NCI-H1105 treated with DMSO at 0.1 percent for 48 hours (cell line): ENCODE data around the gene MYBBP1A.

Experiments
- DNase-seq: peaks from one replicate; lab custom pipeline; 2025; lab: John Stamatoyannopoulos, UW

Gene MYBBP1A

DNA sequence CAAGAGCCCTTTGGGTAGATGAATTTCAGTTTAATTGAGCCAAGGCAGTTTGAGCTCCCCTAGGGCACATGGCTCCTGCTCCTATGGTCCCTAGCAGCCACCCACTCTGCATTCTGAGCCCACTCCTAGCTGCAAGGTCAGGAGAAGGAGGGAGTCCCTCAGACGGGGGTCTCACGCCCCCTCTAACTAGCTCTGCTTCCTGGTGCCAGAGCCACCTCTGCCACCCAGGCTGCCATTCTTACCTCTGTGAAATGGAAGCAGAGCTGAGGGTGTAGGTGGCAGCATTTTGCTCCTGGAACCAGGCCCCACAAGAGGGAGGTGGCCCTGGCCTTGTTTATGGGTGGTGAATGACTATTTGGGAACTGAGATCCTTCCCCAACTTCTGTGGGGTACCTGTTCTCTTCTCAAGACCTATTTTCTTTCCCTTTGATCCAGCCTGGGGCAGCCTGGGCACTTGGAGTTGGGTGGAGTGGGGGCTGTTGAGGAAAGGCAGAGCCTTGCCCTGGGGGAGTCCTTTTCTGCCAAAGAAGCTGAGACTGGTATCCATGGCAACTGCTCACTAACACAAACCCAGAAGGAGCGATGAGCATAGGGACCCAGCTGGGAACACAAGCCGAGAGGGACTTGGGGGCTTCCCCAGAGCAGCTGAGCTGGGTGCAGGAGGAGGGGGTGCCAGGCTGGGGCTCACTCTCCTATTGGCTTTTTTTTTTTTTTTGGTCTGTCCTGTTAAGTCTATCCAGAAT, 51.7 kb downstream of the MYBBP1A start:
- no peak for DNase-seq

DNA sequence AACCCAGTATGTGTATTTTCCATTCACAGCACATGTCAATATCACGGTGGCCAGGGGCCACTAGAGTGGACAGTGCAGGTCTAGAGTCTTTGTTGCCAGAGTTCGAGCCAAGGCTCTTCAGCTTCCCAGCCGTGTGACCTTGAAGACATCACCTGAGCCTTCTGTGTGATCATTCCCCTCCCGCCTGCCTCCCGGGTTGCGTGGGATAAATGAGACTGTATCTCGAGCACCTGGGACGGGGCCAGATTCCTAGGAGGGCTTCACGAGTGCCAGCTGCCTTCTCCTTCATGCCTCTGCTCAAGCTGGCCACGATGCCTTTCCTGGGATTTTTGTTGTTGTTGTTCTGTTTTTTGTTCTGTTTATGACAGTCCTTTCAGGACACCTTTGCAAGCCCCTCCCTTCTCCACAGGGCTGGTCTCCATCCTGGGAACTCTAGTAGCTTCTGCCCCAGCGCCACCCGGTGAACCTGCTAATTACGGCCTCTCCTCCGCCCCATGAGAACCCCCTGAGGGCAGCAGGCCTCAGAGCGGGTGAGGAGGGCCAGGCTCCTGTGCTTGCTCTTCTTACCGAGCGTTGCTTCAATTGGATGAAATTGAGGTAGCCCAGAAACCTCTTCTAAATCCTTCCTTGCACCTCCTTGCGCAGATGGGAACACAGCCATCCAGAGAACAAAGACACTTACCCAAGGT, 52.6 kb downstream of the MYBBP1A start:
- DNase-seq = no peak

DNA sequence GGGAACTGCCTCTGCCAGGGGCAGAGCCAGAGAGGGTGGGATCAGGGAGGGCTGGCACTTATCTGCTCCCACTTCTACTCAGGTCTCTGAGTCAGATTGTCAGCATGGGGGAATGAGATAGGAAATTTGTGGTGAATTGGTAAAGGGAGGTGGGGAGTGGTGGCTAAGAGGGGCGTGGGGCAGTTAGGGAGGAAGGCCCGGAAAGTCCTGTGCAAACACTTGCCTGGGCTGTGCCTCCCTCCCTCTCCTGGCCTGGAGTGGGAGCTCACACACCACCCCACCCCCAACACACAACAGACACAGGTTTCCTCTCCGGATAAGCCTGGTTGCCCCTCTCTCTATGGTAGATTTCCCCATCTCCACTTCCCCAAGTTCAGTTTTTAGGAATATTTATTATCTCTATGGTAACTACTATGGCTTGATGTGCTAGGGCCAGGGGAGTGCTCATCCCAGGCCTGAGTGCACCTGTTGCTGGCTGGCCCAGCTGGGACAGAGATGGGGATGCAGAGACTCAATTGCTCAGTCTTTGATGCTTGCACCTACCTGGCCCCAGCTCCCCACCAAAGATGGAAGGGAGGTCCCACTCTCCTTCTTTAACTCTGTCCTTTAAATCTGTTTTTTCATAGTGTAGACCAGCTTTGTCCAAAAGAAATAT, 53.8 kb downstream of the MYBBP1A start:
- no peak for DNase-seq

DNA sequence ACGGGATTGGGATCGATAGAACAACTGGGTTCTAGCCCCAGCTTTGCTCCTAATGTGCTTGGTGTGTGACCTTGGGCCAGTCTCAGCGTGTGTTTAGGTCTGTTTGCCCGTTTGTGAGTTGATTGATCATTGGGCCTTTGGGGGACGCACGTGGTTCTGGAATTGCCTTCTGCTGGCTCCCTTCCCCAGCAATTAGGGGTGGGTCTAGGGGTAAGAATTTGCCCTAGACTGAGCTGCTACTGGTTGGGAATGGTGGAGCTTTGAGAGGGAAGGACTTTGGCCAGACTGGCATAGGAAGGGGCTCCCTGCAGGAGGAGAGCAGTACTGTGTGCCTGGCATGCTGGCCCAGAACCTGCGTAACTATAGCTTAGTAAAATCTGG, 55.0 kb downstream of the MYBBP1A start:
- no peak for DNase-seq

DNA sequence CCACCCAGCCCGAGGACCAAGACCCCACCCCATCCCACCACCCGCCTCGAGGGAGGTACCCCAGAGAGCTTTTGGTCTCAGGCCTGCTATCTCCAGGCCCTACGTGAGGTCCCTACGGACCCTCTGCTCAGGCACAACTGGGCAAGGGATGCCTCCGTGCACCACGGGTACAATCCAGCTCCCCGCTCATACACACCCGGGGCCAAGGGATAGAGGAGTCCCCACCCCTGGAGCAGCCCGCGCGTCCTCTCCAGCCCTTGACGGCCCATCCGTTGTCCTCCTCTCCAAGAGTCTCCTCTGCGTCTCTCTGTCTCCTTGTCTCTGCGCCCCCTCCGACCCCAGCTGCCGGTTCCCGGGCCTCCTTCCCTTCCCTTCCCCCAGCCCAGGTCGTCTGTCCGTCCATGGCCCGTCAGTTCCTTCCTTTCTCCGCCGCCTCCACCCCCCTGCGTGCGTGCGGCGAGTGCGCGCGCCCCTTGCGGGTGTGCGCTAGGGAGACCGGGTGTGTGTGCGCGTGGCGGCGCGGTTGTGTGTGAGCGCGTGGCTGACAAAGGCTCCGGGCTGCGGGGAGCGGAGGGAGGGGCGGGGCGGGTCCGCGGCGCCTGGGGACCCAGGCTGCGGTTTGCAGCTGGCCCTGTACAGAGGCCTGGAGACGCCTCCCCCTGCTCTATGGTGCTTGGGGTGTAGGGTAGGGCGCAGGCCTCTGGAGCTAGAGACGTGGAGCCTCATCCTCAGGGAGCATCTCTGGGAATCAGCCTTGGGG, 55.6 kb downstream of the MYBBP1A start:
- DNase-seq = peak; percentile 26

DNA sequence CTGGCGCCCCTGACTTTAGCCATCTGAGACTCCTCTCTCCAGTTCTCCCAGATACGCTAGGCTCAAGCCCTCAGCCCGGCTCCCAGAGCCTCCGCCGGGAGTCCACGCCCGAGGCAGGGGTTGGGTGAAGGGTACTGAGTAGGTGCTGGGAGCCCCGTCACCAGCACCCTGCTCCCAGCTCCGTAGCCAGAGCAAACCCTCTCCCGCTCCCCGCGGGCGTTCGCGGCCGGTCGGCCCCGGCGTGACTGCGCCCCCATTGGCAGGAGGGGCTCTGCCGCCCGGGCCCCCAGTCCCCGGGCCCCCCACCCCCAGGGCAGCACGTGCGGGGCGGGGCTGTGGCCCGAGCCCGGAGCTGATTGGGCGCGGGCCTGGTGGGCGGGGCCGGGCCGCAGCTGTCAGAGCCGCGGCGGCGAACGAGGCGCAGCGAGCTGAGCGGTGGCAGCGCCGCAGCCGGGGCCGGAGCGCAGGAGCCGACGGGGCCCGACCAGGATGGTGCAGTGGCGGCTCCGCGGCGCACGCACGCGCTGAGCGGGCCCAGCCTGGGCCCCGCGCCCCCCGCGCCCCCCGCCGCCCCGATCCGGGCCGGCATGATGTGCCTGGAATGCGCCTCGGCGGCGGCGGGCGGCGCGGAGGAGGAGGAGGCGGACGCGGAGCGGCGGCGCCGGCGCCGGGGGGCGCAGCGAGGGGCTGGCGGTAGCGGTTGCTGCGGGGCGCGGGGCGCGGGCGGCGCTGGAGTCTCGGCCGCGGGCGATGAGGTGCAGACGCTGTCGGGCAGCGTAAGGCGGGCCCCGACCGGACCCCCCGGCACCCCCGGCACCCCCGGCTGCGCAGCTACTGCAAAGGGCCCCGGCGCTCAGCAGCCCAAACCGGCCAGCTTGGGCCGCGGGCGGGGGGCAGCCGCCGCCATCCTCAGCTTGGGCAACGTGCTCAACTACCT, 56.5 kb downstream of the MYBBP1A start, which contains the start of gene SPNS2:
Gene SPNS2, plus strand, starts transcription at position 421 of the 937 bp plus-strand sequence. Its CDS starts 167 bp downstream, at position 588.
- peak; percentile 60 for DNase-seq

DNA sequence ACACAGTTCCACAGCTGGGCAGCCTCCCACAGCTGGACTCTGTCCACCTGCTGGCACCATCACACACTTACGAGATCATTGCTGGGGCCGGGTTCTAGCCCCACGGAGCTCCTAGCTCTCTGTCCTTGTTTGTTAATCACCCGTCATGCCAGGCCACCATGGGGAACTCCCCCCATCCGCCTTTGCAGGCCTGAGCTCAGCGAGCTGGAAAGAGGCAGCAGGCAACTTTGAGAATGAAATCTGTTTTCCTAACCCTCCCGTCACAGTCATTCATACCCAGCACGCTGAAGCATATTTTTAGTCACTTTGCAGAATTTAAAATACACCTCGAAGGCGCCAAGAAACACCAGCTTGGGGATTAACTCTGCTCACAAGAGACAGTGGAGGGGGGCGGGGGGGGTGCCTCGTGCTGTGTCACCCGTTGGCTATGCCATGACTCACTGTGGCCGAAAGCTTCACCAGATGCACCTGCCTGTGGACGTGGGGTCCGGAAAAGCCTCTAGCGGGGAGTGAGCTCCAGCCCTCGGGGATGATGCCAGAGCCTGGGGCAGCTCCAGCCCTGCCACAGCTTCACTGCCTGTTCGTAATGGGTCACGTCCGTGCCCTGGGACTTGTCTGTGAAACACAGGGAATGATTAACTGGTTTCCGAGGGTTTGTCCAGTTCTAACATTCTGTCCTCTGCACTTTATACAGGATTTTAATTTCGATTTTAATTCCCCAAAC, 57.9 kb downstream of the MYBBP1A start:
- DNase-seq = no peak

DNA sequence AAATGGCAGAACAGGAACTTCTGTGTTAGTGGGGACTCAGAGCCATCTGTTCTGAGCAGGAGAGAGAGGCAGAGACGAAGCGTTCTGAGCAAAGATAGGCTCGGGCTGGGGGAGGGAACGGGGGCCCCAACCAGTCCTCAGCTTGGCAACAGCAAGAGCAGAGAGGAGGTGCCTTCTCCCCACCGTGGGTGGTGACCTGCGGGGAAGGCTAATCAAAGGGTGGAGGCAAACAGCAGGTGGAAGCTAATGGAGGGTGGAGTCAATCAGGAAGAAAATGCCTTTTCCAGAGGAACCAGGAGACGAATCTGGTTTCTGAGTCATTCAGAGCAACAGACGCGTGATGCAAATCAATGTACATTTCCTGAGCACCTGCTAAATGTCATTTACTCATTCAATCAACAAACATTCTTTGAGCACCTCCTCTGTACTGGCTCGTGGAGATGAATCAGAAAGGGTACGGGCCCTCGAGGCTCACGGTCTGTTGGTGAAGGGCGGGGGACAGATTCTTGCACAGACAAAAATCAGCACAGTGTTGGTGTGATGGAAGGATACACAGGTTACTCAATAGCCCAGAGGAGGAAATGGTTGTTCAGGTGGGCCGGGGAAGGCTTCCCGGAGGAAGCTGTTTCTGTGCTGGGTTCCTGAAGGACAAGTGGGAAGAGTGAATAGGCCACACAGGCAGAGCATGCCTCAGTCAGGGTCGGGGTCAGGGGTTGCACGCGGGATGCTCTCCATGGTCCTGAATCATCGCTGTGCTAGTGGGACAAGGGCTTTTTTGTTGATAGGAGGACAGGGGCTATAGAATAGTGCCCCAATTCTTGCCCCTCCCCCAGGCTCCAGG, 62.2 kb downstream of the MYBBP1A start:
- no peak for DNase-seq

DNA sequence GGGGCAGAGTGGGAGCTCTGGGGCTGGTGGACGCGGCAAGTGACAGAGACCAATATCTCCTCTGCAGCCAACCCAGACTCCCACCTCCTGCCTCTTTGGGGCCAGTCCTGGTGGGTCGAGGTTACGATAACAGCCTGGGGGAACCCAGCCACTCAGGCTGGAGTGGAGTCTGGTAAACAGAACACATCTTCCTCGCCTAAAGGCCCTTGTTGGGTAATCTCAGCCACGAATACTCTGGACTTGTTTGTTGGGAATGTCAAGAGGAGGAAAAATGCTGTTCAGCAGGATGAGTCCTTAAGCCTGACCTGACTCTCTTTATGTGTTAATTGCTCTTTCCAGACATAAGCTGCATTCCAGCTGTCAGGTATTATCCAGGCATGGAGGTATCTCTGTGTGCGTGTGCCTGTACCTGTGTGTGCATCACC, 64.5 kb downstream of the MYBBP1A start:
- no peak for DNase-seq

DNA sequence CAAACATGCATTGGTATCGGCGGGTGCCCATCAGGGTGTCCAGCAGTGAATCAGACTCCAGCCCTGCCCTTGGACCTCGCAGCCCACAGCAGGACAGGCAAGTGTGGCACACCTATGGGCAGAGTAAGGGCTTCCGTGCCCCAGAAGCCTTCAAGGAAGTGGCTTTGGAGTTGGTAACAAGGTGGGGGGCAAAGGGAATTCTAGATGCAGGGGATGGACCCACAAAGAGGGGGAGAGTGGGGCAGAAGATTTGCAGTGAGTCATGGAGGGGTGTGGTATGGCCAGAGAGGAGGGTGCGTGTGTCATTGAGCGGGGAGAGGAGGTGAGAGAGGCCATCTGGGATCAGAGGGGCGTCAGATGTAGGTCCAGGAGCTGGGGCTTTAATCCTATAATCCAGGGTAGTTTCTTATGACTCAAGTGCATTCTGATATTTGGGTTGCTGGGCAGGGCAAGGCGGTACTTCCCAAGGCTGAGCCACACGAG, 65.0 kb downstream of the MYBBP1A start:
- no peak for DNase-seq

DNA sequence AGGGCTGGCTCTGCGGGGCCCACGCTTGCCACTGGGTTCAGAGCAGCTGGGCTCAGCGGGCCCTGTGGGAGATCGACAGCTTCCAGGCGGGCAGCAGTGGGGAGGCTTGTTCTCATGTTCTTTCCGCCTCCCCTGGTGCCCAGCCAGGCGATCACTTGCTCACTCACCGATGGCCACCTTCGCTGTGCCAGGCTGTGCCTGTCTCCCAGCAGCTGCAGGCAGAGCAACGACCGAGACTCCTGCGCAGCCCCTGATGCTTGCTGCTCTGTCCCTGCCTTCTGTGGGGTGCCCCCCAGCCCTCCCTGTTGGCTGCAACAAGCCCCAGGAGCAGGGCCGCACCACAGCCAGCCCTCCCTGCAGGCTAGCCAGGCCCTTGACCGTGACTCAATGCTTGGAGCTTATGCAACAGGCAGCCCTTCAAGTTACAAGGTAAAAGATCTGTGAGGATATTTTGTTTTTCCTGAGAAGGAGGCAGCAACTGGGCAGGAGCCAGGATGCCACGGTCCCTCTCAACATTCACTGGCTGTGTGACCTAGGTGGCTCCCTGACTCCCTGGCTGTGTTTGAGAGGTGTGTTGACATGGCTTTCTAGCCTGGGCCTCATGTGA, 66.1 kb downstream of the MYBBP1A start:
- DNase-seq = no peak
